NCI-H82 (cell line): ENCODE data around the gene MSI2.
"Not testable (repeated sequence)": the region's sequence is repeated elsewhere in the genome, so short reads cannot be mapped to it uniquely, and the experiment has no call there.

Experiments
- DNase-seq: peaks from one replicate; lab custom pipeline; 2025; lab: John Stamatoyannopoulos, UW

MSI2 gene

DNA sequence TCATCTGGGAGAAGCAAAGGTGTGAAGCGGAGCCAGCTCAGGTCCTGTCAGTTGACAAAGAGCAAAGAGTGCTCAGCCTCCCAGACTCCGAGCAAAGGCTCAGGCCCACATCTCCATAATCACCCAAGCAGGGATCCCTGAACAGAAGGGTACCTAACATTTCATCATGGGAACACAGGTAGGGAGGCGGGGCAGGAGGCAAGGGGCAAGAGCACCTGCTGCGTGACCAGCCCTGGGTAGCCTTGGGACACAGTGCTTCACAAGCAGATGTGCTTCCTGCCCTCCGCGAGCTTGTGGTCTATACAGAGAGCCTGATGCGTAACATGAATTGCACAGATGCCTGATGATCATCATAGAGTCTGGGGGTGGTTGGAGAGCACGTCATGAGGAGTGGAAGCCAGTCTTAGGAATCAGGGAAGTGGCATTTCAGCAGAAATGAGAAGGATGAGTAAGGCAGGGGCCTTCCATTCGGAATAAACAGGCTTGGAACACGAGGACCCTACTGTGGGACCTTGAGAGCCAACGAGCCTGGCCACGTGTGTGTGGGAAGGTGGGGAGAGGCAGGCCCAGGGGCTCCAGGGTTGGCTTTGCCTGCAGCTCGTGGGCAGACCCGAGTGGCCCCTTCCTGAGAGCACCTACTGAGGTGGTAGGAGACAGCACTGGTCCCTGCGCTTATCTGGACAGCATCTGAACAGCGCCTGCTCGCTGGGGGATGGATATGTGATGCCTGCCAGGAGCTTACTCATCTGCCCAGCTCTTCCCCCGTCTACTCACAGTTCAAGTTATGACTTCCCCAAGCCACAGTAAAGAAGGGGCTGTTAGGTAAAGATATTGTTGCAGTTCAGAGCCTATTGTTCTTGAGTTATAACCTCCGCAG is 363.0 kb downstream of the MSI2 start:
- no peak for DNase-seq

DNA sequence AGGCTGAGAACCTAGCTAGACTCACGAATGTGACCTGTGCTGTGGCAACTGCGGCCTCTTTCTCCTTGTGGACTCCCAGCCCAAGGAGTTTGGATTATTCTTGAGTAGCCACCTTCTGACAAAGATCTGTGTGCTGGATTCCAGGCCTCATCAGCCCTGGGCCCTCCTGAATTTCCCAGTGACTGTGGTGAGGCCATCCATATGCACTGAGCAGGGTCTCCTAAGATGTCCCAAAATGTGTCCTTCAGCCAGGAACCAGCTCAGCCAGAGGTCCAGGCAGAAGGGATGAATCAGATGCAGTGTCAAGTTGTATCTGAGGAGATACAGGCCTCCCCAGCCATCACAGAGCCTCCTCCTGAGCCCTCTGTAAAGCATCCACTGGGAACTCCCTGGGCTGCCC is 364.3 kb downstream of the MSI2 start:
- no peak for DNase-seq

DNA sequence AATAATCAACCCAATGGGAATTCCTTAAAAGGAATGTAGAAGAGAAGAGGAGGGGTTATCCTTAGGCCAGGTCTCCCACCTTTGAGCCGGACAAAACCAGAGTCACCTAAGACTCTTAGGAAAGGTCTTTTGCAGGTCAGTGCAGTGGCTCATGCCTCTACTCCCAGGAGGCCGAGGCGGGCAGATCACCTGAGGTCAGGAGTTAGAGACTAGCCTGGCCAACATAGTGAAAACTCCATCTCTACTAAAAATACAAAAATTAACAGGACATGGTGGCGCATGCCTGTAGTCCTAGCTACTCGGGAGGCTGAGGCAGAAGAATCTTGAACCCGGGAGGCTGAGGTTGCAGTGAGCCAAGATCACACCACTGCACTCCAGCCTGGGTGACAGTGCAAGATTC is 365.5 kb downstream of the MSI2 start:
- DNase-seq, result not testable (repeated sequence)

DNA sequence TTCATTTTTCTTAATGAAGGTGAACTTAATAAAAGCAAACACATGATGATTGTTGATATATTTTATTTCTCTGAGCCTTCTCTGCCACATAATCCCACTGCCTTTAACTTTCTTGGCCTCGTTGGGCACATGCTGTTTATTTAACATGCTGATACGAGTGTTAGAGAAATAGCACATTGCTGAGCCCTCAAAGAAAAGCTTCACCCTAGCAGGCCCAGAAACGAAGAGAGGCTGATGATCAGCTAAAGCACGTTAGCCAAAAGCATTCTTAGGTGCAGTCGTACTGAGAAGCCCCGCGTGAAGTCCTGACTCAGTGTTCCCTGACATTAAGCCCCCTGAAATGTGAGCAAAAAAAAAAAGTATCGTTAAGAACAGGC is 366.0 kb downstream of the MSI2 start:
- DNase-seq, result no peak

DNA sequence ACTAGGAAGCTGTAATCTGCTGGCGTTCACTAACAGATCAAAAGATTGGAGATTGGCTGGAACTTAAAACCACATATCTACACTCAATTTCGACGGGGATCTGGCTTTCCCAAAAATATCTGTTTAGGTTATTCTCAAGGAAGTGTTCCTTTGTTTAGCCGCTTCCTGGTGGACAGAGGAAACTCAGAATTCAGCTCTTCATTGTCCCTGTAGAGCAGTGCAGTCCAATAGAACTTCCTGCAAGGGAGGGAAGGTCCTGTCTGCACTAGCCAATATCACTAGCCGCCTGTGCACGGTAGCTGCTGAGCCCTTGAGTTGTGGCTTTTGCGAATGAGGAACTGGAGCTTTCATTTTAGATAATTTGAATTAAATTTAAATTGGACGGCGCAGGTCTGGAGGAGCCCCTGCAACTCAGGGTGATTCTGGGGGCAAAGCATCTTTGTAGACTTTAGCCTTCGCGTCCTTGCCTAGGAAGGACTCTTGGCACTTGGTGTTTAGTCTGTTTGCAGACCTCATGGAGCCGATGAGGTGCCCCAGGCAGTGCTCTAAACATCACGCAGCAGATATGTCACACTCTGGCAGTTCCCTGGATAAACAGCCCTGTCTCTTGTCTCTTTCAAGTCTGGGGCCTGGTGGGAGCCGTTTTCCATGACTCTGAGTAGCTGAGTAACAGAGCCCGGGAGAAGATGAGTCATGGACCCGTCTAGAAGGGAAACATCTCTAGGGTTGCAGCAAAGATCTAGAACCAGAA is 366.5 kb downstream of the MSI2 start:
- DNase-seq, result no peak

DNA sequence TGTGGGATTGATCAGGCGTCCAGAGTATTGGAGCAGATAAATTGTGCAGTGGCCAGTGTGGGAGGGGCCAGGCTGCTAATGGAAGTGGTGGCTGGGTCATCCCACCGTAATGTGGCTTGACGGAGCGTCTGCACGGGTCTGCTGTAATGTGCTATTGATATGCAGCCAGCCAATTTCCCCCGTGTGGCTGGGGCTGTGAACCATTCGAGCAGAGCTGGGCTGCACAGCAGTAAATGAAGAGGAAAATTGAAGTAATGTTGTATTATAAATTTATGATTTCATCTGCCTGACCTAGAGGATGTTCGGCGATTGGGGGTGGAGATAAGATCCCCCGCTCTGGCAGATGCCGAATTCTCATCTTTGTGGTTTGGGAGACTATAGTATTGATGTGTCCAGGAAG is 367.3 kb downstream of the MSI2 start:
- DNase-seq, result no peak

DNA sequence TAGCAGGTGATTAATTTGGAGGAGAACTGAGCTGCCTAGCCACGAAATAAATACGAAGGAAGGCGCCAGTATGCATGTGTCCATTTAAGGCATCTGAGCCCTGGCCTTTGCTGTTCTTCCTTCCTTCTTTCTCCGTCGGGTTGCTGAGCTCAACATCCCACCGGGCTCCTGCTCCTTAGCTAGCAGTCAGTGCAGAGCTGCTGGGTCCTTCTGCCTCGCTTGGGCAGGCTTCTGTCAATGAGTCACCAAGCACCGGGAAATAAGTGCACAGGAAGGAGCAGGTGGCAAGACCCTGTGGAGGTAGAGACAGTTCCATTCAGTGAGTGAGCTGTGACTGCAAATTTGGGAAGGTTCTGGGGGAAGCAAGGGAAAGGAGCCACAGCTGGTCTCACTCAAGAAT is 368.1 kb downstream of the MSI2 start:
- DNase-seq, result no peak

DNA sequence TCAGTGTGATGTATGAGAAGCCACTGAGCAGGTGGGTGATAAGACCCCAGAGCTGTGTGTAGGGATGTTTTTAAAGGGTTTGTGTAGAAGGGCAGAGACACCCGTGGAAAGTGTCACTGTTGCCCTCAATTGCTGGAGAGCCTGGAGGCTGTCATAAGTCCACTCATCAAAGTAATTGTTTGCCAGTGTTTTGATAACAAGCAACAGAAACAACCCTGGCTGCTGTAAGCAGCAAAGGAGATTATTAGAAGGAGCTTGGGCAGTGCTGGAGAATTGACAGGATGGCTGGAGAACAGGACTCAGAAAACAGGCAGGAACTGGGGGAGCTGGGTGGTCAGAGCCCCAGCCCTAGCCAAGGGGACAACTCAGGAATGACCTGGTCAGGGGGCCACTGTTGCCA is 369.2 kb downstream of the MSI2 start:
- DNase-seq, result no peak

DNA sequence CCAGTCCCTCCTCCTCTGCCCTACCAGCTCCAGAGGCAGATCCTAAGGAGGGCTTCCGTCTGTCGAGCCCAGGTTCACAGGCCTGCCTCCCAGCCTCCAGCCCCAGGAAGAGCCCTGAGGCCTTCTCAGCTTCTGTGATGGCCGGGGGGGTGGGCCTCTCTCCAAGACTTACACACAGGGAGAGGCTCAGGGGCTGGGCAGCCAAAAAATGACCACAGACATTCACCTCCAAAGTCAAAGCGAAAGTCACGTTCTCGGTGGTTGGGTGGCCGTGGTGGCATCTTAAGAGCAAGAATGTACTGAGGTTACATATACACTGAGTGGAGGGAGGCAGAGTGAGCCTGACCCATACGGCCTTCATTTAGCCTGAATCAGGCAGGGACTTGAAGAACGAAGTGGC is 369.6 kb downstream of the MSI2 start:
- DNase-seq, result no peak

DNA sequence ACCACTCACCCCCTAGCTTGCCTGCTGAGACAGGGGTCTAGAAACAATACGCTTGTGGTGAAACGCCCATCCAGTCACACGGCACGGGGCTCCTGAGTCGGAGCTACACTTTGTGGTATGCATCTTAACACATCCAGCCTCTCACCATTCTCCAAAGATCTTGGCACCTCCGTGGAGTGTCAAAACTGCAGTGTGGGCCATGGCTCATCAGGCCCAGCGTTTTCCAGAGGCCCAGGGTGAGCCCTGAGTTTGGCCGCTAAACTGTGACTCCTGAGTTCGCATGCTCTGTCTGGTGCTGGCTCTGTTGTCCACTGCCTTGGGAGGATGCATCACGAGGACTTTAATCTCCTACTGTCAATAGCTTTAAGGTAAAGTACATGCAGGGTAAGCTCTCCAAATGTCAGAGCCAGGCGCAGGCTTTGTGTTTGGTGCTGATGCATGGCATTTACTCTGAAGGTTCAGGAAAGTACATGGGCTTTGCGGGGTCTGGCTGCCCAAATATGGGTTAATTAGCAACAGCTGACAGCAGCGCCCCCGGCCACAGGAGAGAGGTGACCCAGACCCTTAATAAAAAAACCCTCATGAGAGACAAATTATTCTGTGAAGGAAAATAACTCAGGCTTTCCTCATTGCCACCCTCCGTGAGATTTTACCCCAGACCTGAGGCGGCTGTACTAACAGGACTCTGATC is 370.3 kb downstream of the MSI2 start:
- DNase-seq, result no peak

DNA sequence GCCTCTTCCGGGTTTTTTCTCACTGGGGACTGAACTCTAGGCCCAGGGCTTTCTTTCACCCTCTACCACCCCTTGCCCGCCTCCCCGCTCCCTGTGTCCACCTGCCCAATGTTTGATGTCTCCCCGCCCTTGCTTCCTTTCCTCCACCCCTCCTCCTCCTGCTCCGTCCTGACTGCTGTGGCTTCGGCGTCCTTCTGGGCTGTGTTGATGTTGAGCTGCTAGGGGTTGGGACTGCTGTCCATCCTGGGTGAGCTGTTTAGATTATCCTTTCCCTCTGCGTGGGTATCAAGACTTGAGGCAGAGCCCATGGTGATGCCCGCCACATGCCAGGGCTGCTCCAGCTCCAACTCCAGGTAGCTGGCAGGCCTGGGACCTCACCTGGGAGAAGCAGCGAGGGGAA is 371.3 kb downstream of the MSI2 start:
- DNase-seq, result no peak

DNA sequence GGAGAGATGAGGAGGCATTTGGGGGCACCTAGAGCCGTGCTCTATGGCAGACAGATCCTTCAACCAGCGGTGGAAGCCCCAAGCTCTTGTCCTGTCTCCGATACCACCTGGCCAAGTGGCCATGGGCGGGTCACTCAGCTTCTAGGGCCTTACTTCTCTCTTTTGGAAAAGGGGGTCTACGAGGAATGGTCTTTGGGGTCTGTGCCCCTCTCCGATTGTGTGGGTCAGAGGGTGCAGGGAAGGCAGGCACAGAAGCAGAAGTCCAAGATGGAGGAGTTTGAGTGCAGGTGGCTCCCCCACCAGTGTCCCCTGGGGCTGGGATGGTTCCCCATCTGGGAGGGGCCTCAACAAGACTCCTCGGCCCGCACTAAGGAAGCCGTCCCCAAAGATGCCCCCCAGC is 372.1 kb downstream of the MSI2 start:
- no peak for DNase-seq

DNA sequence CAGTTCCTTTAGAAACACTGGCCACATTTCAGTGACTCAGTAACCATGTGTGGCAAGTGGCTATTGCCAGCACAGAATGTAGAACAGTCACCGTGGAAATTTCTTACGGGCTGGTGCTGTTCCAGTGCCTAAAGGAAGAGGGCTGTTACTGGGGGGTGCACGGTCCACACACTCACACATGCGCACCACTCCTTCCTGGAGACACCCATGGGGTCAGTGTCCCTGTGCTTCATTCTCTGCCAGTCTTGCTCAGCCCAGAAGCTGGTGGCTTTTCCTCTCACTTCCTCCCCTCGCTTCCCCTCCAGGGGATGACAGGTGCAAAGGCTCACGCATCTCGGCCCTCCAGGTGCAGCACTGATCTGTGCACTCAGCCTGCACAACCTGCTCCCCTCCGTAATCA is 373.1 kb downstream of the MSI2 start:
- DNase-seq, result no peak

DNA sequence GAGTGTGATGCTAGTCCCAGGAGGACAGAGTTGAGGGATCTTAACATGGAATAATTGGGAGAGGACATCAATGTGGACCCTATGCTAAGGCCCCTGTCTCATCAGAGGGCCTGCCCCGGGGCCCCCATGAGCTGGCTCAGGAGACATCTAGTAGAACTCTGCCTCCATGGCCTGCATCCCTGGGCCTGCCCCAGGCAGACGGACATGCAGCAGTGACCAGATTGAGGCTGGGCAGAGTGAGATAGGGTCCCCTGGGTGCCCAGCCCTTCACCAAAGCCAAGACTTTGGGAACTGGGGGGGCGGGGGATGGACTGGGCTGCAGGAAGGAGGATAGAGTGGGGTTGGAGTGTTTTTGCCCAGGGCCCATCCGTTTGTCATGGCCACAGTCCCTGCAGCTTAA is 373.6 kb downstream of the MSI2 start:
- no peak for DNase-seq

DNA sequence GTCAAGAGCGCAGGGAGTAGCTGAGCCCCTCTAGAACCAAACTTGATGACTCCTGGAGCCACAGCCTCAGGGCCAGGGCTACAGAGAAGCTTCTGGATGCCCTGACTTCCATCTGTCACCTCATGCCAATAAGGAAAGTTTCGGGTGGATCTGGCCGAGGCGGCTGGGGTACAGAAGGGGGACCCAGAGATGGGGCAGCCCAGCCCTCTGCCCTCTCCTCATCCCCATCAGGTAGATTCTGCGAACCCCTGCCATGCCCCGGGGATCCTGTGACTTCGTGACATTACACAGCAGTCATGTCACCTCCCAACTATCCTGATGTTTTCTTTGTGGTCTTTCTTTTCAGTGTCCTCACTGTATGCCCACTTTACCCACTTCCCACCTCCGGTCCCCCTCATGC is 374.4 kb downstream of the MSI2 start:
- DNase-seq, result no peak

DNA sequence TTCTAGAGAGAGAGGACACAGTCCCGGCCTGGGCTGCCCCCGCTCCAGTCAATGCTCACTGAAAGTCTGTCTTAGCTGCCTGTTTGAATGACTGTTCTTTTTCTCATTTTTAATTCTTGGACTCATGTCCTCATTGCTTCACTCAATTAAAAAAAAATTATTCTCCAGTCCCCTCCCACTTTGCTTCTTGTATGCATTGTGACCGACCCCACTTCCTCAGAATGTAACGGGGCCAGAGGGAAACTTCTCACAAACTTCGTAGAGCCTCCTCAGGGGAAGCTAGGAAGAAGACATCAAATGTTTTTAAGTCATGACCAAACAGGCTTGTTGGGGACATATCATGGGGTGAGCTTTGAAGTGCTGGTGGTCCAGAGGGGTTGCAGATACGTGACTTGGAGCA is 375.5 kb downstream of the MSI2 start:
- DNase-seq, result no peak

DNA sequence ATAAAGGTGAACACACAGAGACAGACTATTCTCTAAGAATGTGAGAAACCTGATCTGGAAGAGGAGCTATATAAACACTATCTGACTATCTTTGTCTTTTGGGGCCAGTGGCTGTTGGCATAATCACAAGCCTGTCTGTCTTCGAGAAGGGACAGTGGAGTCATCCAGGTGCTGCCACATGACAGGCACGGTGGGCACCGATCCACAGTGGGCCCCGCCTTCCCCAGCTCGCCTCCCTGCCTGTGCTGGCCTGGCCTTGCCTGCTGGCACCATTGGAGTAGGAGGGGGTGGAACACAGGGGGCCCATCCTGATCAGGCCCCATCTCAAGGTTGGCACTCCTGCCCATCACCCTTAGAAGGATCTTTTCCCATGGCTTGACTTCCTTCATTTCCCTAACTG is 376.0 kb downstream of the MSI2 start:
- DNase-seq, result no peak

DNA sequence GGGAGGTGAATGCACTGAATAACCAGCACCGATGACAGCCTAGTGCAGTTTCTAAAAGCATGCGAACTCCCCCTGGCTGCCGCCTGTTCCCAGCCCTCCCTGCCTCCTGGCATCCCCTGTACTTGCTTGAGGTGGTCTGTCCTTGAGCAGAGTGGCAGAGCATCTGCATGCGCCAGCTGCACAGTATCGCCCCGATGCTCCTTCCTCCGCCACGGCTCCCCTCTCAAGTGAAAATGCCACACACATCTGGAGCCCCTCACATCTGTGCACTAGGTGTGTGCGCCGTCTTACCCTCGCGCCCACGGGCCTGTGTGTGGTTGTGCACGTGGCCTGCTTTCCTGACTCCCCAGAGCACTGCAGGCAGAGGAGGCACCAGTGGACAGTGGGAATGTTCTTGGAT is 376.9 kb downstream of the MSI2 start:
- no peak for DNase-seq

DNA sequence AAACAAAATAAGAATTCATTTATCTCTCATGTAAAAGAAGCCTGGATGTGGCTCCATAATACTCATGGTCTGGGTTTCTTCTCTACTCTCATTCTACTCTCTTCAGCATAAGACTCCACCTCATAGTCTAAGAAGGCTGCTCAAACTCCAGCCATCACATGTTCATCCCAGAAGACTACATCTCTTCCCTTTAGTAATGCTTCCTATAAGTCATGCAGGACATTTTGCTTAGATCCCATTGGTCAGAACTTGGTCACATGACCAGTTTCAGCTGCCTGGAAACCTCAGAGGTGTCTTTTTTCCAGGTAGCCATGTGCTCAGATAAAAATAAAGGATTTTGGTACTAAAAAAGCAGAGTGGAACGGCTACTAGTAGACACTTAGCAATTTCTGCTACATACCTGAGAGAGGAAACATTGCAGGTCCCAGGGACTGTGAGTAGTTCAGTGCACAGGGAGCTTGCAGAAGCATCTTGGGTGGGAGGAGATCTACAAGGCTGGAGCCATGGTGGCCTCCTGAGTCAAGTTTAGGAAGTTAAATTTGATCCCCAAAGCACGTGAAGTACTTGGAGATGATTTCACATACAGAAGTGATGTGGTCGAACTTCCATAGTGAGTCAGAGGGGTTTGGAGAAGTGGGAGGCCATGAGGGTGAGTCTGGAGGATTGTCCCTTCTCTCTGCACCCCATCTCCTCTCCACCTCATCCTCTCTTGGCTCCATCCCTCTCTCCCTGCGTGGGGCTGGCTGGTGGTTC is 378.6 kb downstream of the MSI2 start:
- DNase-seq, result no peak

DNA sequence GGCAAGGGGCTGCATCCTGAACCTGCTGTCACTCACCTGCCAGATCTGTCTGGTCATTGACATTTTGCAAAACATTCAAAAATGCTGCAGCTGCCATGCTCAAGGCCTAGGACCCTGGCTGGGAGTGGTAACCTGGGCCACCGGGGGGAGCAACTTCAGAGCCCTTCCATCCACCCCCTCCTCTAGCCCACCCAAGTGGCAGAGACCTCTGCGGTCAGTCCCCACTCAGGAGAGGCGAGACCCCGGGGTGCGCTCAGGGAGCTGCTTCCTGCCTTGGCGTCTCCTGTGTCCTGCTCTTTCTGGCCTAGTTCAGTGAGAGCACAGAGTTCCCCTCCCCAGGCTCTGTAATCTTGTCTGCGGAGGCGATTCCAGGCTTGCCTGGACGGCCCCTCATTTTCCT is 380.0 kb downstream of the MSI2 start:
- DNase-seq, result peak; percentile 68

DNA sequence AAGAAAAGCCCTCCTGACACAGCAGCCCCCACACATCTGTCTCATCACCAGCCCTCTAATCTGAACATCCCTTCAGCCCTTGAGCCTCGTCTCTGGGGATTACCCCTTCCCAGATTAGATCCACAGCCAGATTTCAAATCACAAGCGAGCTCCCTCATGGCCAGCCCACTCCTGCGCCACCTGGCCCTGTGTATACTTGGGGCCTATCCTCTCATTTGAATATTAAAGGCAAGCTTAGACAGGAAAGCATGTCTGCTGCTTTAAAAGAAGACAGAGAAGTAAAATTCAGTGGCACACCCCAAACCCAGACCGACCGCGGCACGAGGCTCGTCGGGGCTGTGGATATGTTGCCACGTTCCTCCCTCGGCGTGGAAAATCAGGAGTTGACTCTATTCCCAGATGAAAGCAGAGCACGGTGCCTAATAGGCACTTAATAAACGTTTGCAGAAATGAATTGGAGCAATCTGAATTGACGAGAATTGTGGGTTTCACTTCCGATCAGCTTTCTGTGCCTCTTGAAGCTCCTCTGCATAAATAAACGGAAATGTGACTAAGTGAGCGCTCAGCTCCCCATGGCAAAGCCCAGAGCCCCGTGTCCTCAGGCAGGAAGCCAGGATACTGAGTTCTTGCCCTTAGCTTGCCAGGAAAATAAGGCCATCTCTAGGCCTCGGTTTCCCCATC is 380.8 kb downstream of the MSI2 start:
- DNase-seq, result peak; percentile 100

DNA sequence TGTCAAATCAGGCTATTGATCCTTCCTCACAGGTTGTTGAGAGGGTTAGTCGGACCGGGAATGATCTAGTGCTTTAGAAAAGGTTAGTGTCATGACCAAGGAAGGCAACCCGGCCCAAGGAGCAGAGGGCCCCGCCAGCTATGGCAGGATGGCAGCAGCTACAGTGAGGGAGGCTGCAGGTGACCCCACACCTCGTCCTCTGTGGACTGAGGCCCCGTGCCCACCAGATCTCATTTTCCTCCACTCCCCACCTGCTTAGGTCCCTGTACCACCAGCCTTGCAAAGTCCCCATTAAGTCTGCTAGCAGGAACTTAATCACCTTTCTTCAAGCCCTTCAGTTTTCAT is 381.3 kb downstream of the MSI2 start:
- DNase-seq, result no peak
